ENCODE results near the gene ASTN2. TPM values are rescaled to one million over a fixed set of nuclear protein-coding genes. Genes with fewer than 3 reads are reported as not detected.

Gene ASTN2
- total and polyA plus RNA-seq, 10 of the 15 experiments (the other 5 are each of a cell fraction or from before 2014, with no cell fraction given) = 1.4 to 15.7 (median 7.0) TPM

DNA sequence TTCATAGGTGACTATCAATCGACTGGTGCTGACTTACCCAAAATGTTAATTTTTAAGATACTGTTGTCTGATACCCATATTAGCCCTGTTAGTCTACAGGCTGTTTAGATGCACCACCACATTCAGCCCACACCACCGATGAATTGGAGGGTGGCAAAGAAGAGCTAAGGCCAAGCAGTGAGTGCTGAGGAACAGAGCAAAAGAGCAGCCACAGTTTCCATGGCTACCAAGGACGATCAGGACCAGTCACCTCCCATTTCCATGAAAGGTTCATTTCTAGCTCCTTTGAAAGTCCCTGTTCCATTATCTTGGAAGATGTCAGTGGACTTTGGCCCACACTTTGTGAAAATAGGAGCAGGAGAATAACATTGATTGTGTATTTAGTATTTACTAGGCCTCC, 364.9 kb downstream of the ASTN2 start:
- FAIRE-seq (no peak), DNase-seq (ENCODE audit: low read depth, low spot score) (no peak), ATAC-seq (no peak)
- no TSS peak for BruUV-seq (replicated peaks)
- ChIA-PET CTCF (no interaction called here), SMC1A (ENCODE audit: uncharacterized antibody, unreplicated experiment) (no interaction called here), RAD21 (ENCODE audit: unreplicated experiment) (interaction anchor here (0.9 kb wide), 1 partner anchor 189 kb away, joined by 5 read pairs; no protein-coding TSS in a partner anchor), POLR2A (interaction anchor here (0.5 kb wide), 1 partner anchor 363 kb away, joined by 3 read pairs; the partner anchor contains the start of gene TRIM32)
- intact Hi-C loops (cut with micrococcal nuclease; ENCODE audit: unreplicated experiment) = no loop called here
- Histone ChIP-seq H3K4me2 (ENCODE audit: control insufficient read depth, insufficient read depth) (no peak overlapping the region), H3K9me3 (replicated peaks; ENCODE audit: control insufficient read depth, insufficient read depth, low read length) (no peaks in the 10 kb centered on the region), H3K79me2 (ENCODE audit: control insufficient read depth, insufficient read depth, low read length) (no peaks in the 10 kb centered on the region), H3K4me3 (no peak overlapping the region), H3K27me3 (replicated peaks in 1 of 2; ENCODE audit: control insufficient read depth in 2 of 2, insufficient read depth in 2 of 2, low read length in 1 of 2) (no peaks in the 10 kb centered on the region), H3K36me3 (ENCODE audit: control insufficient read depth in 2 of 2, insufficient read depth in 2 of 2, low read length in 1 of 2) (no peaks in the 10 kb centered on the region), H3K27ac (ENCODE audit: control insufficient read depth, insufficient read depth) (no peak overlapping the region), H3K4me1 (ENCODE audit: control insufficient read depth, insufficient read depth, low read length) (no peaks in the 10 kb centered on the region), H2AFZ (ENCODE audit: control insufficient read depth, low read depth, low read length) (no peak overlapping the region), H4K20me1 (ENCODE audit: control insufficient read depth, insufficient read depth) (no peaks in the 10 kb centered on the region), H3K9ac (ENCODE audit: control insufficient read depth, insufficient read depth, low read length) (no peak overlapping the region)
- in situ Hi-C loops (cut with MboI) = no loop called here
- 11% methylated on average over 3 of the region's 3 CpGs for WGBS (ENCODE audit: insufficient coverage, insufficient replicate concordance, low lambda C conversion rate, missing lambda C conversion rate)
- TF ChIP-seq BRCA1 (IDR thresholded peaks at IDR 0.05; ENCODE audit: low read depth, low read length) = no peak

DNA sequence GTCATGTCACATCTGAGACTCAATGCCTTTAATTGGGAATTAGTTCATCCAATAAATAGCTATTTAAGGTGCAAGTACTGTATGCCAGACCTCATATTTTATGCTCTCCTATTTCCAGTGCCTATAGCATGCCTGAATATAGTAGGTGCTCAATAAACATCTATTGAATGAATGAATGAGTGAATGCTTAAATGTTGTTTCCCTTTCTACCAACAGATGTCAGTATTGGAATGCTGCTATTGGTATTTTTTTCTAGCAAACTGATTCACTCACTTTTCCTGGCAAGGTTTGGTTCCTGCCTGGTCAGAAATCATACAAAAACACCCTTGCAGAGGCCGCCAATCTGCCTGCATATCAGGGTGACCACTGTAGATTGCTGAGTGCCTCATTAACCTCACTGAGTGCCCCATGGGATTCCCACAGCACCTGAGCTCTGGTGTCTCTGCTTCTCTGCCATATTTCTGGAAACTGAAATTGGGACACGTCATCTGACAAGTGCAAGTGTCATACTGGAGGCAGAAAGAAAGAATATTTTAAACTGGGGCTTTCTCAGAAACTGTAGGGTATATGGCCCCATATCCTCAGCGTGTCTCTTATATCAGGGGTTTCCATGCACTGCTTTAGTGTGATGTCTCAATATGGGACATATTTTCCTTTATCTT, 368.1 kb downstream of the ASTN2 start:
- no TSS peak for BruUV-seq (replicated peaks)
- CTCF ChIA-PET = interaction anchor here (1.0 to 1.8 kb wide), 3 partner anchors 11 to 309 kb away, joined by 3 to 5 read pairs (median 3); no protein-coding TSS in a partner anchor
- RAD21 ChIA-PET (ENCODE audit: unreplicated experiment) = no interaction called here
- no peaks in the 10 kb centered on the region for H4K20me1 ChIP-seq (ENCODE audit: control insufficient read depth, insufficient read depth)
- no peak overlapping the region for H3K27ac ChIP-seq (ENCODE audit: control insufficient read depth, insufficient read depth)
- H3K4me1 ChIP-seq (ENCODE audit: control insufficient read depth, insufficient read depth, low read length) = no peaks in the 10 kb centered on the region
- H3K79me2 ChIP-seq (ENCODE audit: control insufficient read depth, insufficient read depth, low read length) = no peaks in the 10 kb centered on the region
- ATAC-seq = peak; percentile 93
- intact Hi-C loops (cut with micrococcal nuclease; ENCODE audit: unreplicated experiment) (loop anchor here (10.0 kb wide), 1 partner anchor 312 kb away; no protein-coding TSS in a partner anchor), in situ Hi-C loops (cut with MboI) (no loop called here)
- no peaks in the 10 kb centered on the region for H3K9me3 ChIP-seq (replicated peaks; ENCODE audit: control insufficient read depth, insufficient read depth, low read length)
- H3K4me3 ChIP-seq = no peak overlapping the region
- FAIRE-seq = no peak
- peak; percentile 12 for DNase-seq (ENCODE audit: low read depth, low spot score)
- H3K9ac ChIP-seq (ENCODE audit: control insufficient read depth, insufficient read depth, low read length) = no peak overlapping the region
- H3K36me3 ChIP-seq (ENCODE audit: control insufficient read depth in 2 of 2, insufficient read depth in 2 of 2, low read length in 1 of 2) = no peaks in the 10 kb centered on the region
- POLR2A ChIA-PET = no interaction called here
- no peak overlapping the region for H2AFZ ChIP-seq (ENCODE audit: control insufficient read depth, low read depth, low read length)
- no peaks in the 10 kb centered on the region for H3K27me3 ChIP-seq (replicated peaks in 1 of 2; ENCODE audit: control insufficient read depth in 2 of 2, insufficient read depth in 2 of 2, low read length in 1 of 2)
- H3K4me2 ChIP-seq (ENCODE audit: control insufficient read depth, insufficient read depth) = no peak overlapping the region
- WGBS (ENCODE audit: insufficient coverage, insufficient replicate concordance, low lambda C conversion rate, missing lambda C conversion rate) = 0% methylated on average over 3 of the region's 3 CpGs
- SMC1A ChIA-PET (ENCODE audit: uncharacterized antibody, unreplicated experiment) = interaction anchor here (0.8 to 1.3 kb wide), 2 partner anchors 62 to 157 kb away, joined by 3 to 4 read pairs; no protein-coding TSS in a partner anchor
- TF ChIP-seq GABPA (IDR thresholded peaks at IDR 0.05; ENCODE audit: low read depth) = no peak
- TF ChIP-seq, protein P1, sequence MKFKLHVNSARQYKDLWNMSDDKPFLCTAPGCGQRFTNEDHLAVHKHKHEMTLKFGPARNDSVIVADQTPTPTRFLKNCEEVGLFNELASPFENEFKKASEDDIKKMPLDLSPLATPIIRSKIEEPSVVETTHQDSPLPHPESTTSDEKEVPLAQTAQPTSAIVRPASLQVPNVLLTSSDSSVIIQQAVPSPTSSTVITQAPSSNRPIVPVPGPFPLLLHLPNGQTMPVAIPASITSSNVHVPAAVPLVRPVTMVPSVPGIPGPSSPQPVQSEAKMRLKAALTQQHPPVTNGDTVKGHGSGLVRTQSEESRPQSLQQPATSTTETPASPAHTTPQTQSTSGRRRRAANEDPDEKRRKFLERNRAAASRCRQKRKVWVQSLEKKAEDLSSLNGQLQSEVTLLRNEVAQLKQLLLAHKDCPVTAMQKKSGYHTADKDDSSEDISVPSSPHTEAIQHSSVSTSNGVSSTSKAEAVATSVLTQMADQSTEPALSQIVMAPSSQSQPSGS (IDR thresholded peaks at IDR 0.05; ENCODE audit: low read length) = no peak
- TF ChIP-seq, protein P2, sequence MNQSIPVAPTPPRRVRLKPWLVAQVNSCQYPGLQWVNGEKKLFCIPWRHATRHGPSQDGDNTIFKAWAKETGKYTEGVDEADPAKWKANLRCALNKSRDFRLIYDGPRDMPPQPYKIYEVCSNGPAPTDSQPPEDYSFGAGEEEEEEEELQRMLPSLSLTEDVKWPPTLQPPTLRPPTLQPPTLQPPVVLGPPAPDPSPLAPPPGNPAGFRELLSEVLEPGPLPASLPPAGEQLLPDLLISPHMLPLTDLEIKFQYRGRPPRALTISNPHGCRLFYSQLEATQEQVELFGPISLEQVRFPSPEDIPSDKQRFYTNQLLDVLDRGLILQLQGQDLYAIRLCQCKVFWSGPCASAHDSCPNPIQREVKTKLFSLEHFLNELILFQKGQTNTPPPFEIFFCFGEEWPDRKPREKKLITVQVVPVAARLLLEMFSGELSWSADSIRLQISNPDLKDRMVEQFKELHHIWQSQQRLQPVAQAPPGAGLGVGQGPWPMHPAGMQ (IDR thresholded peaks at IDR 0.05; ENCODE audit: borderline replicate concordance) = no peak
- TF ChIP-seq, protein P3, sequence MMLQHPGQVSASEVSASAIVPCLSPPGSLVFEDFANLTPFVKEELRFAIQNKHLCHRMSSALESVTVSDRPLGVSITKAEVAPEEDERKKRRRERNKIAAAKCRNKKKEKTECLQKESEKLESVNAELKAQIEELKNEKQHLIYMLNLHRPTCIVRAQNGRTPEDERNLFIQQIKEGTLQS (IDR thresholded peaks at IDR 0.05; ENCODE audit: borderline replicate concordance, extremely low read depth, low read depth, low read length) = no peak
- TF ChIP-seq, protein P4, sequence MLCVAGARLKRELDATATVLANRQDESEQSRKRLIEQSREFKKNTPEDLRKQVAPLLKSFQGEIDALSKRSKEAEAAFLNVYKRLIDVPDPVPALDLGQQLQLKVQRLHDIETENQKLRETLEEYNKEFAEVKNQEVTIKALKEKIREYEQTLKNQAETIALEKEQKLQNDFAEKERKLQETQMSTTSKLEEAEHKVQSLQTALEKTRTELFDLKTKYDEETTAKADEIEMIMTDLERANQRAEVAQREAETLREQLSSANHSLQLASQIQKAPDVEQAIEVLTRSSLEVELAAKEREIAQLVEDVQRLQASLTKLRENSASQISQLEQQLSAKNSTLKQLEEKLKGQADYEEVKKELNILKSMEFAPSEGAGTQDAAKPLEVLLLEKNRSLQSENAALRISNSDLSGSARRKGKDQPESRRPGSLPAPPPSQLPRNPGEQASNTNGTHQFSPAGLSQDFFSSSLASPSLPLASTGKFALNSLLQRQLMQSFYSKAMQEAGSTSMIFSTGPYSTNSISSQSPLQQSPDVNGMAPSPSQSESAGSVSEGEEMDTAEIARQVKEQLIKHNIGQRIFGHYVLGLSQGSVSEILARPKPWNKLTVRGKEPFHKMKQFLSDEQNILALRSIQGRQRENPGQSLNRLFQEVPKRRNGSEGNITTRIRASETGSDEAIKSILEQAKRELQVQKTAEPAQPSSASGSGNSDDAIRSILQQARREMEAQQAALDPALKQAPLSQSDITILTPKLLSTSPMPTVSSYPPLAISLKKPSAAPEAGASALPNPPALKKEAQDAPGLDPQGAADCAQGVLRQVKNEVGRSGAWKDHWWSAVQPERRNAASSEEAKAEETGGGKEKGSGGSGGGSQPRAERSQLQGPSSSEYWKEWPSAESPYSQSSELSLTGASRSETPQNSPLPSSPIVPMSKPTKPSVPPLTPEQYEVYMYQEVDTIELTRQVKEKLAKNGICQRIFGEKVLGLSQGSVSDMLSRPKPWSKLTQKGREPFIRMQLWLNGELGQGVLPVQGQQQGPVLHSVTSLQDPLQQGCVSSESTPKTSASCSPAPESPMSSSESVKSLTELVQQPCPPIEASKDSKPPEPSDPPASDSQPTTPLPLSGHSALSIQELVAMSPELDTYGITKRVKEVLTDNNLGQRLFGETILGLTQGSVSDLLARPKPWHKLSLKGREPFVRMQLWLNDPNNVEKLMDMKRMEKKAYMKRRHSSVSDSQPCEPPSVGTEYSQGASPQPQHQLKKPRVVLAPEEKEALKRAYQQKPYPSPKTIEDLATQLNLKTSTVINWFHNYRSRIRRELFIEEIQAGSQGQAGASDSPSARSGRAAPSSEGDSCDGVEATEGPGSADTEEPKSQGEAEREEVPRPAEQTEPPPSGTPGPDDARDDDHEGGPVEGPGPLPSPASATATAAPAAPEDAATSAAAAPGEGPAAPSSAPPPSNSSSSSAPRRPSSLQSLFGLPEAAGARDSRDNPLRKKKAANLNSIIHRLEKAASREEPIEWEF (IDR thresholded peaks at IDR 0.05; ENCODE audit: insufficient replicate concordance, low read depth, low read length) = no peak
